NOMO-1 treated with DMSO at 0.1 percent for 48 hours (cell line): ENCODE data around the gene EFEMP1.

Experiments
- DNase-seq: peaks from one replicate; lab custom pipeline; 2025; ENCODE audit not compliant: unreplicated experiment; lab: John Stamatoyannopoulos, UW

Gene EFEMP1

GRCh38 chr2:55899881-55900280, 23.7 kb downstream of the EFEMP1 start:
- DNase-seq = peak; percentile 64

GRCh38 chr2:55898386-55899040, 25.1 kb downstream of the EFEMP1 start:
- no peak for DNase-seq

GRCh38 chr2:55896633-55897032, 26.9 kb downstream of the EFEMP1 start:
- no peak for DNase-seq

GRCh38 chr2:55894720-55895119, 28.9 kb downstream of the EFEMP1 start:
- DNase-seq = no peak

GRCh38 chr2:55891671-55892094, 31.9 kb downstream of the EFEMP1 start:
- no peak for DNase-seq

- DNase-seq = no peak
Measured at GRCh38 chr2:55888936-55889335, 34.6 kb downstream of the EFEMP1 start.

GRCh38 chr2:55887901-55888624, 35.5 kb downstream of the EFEMP1 start:
- peak; percentile 22 for DNase-seq

- no peak for DNase-seq
Measured at GRCh38 chr2:55887351-55887750, 36.2 kb downstream of the EFEMP1 start.

GRCh38 chr2:55885944-55886281, 37.7 kb downstream of the EFEMP1 start:
- DNase-seq = no peak

GRCh38 chr2:55885127-55885943, 38.2 kb downstream of the EFEMP1 start:
- DNase-seq = peak; percentile 82

- DNase-seq = no peak
Measured at GRCh38 chr2:55883829-55884228, 39.8 kb downstream of the EFEMP1 start.

- DNase-seq = peak; percentile 12
Measured at GRCh38 chr2:55883357-55883756, 40.2 kb downstream of the EFEMP1 start.

GRCh38 chr2:55882954-55883353, 40.6 kb downstream of the EFEMP1 start:
- no peak for DNase-seq

GRCh38 chr2:55880416-55881143, 43.0 kb downstream of the EFEMP1 start:
- no peak for DNase-seq

GRCh38 chr2:55879976-55880375, 43.6 kb downstream of the EFEMP1 start:
- DNase-seq = peak; percentile 53

GRCh38 chr2:55877087-55877436, 46.5 kb downstream of the EFEMP1 start:
- DNase-seq = no peak

GRCh38 chr2:55876429-55877086, 47.0 kb downstream of the EFEMP1 start:
- no peak for DNase-seq

- no peak for DNase-seq
Measured at GRCh38 chr2:55875434-55876135, 48.0 kb downstream of the EFEMP1 start.

- DNase-seq = no peak
Measured at GRCh38 chr2:55874338-55874737, 49.2 kb downstream of the EFEMP1 start.

GRCh38 chr2:55871637-55872036, 51.9 kb downstream of the EFEMP1 start:
- peak; percentile 91 for DNase-seq
